T47D (cell line): ENCODE data around the gene VIPR2.

Source experiments
- DNase-seq, 2 experiments: peaks; one replicate each; pipeline versions ENCODE4 v3.0.0 to v3.0.0-alpha.2; 2011 to 2012; ENCODE audit warnings: low read depth in 1 of 2, low spot score in 1 of 2
- JUND ChIP-seq: IDR thresholded peaks from 2 replicates; pipeline ENCODE4 v1.6.1; 2012; ENCODE audit warnings: low read depth
- in situ Hi-C: cut with HindIII; loops from 2 replicates; pipeline ENCODE4 v1.10.0; 2016; ENCODE audit warnings: low sequenced_read_pairs, low pct_unique_long_range_greater_than_20kb

VIPR2 gene

DNA sequence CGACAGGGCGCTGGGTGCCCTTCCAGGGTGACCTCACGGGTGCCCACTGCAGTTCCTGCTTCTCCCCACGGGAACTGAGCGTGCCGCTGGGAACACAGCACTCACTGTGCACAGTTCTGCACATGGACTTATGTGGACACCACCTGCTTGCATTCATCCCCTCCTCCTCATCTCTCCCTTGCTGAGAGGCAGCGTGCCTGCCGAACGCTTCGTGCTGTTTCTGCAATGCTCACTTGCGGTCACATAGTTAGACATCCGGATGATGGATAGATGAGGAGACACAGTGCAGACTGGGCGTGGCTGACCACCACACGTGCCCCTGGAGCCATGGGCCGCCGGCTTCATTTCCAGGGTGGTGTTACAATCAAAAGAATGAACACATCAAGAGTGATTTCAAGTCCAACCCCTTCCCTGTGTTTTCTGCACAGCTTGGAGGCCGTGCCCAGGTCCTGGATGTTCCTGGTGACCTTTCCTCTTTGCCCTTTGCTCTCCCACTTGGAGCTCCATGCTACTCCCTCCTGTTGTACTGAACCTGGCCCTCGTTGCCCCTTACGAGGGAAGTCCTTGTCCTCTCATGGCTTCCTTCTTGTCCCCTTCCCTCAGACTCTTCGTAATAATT, 119.4 kb downstream of the VIPR2 start:
- in situ Hi-C loops = no loop called here
- TF ChIP-seq JUND = no peak
- DNase-seq = no peak

GRCh38 chr7:159024280-159024951, 120.3 kb downstream of the VIPR2 start:
- DNase-seq = no peak
- TF ChIP-seq JUND = no peak
- in situ Hi-C loops = no loop called here

GRCh38 chr7:159023746-159024145, 120.9 kb downstream of the VIPR2 start:
- in situ Hi-C loops = no loop called here
- DNase-seq = no peak
- no peak for TF ChIP-seq JUND

DNA sequence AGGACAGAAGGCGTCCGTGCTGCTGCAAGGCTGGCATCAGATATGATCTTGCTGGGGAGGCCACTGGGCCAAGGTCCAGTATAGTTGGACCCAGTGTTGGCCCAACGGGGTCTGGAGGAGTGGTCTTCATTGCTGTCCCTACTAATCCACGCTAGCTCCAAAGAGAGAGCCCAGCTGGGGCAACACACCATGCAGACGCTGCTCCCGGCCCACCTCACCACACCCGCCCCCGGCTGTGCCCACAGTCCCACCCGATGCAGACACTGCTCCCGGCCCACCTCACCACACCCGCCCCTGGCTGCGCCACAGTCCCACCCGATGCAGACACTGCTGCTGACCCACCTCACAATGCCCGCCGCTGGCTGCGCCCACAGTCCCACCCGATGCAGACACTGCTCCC, 121.5 kb downstream of the VIPR2 start:
- TF ChIP-seq JUND = no peak
- DNase-seq = no peak
- in situ Hi-C loops = no loop called here

DNA sequence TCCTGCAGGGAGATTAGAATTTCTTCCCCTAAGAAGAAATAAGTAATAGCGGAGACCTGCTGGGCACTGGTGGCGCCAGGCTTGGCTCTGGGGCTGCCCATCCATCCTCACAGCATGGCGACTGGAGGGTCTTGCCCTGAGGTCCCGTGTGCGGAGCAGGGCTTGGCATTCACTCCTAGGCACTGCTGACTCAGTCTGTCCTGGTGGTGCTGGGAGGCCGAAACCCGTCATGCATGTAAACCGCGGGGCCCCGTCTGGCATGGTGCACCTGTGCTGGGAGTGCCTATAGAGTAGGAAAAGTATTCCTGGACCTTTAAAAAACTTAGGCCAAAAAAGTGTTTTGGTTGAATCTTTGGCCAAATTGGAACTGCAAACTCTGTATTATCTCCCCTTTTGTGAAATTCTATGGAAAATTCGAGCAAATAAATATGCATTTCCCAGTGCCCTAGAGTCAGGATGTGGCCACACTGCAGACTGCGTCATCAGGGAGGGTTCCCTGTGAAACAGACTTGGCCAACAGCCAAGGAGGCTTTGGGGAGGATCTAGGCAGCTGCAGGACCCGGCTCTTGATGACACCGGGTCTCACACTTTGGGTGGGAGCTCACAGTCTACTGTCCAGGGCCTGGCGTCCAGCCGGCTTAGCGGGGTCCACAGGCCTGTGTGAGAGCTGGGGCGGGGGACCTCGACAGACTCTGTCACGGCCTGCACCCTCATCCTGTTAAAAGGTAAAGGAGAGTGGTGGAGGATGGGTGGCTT, 122.3 kb downstream of the VIPR2 start:
- no peak for TF ChIP-seq JUND
- DNase-seq = no peak

DNA sequence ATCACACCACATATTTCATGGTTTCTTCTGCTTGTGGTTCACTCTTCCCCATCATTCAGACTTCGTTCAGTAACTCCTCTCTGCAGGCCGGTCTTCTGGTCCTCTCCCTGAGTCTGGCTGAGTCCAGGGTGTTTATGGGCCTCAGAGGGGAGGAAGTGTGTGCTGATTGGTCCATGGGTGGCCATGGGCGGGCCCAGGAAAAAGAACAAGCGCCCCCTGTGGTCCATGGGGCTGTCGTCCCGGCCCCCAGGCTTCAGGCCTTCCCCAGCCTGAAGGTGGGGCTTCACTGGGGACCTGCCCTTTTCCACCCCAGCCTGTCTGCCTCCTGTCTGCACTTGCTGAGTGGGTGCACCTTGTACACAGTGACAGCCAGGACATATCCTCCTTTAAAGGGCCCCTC, 123.7 kb downstream of the VIPR2 start:
- no peak for TF ChIP-seq JUND
- no peak for DNase-seq
- in situ Hi-C loops = no loop called here

More for the DNA sequence above, 122.3 kb downstream of the VIPR2 start:
- in situ Hi-C loops = no loop called here

DNA sequence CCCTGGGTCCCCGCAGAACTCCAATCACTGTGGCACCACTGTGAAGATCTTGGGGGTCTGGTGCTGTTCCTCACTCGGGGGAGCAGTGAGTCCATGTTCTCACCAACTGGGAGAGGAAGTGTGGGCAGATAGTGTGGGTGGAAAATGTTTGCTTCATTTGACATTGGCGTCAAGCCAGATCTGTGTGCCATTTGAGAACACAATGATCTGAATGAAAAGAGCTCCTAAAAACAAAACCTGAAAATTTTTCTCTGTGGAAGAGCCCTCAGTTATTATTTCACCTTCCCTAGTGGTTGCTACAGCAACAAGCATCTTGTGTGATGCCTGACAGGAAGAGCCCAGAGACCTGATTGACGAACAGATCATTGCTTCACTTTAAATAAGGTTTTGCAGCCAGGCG, 125.6 kb downstream of the VIPR2 start:
- in situ Hi-C loops = no loop called here

GRCh38 chr7:159017741-159018140, 126.9 kb downstream of the VIPR2 start:
- in situ Hi-C loops = no loop called here
- no peak for TF ChIP-seq JUND
- DNase-seq = no peak

More for the DNA sequence above, 125.6 kb downstream of the VIPR2 start:
- TF ChIP-seq JUND = no peak
- no peak for DNase-seq

DNA sequence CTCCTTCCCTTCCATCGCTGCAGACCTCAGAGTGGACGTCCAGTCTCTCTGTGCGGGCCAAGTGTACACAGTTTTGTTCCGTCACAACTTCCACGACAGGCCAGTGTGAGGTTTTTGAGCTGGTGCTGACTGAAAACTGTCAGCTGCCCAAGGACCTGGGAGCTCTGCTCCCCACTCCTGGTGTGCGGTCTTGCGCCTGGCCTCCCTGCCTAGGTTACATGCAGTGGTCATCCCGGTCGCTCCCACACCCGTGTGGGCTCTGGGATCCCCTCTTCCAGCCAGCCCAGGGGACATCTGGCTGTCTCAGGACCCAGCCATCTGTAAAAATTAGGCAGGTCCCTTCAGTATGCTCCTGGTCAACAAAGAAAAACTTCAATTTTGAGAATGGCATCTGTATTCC, 127.5 kb downstream of the VIPR2 start:
- in situ Hi-C loops = no loop called here
- no peak for TF ChIP-seq JUND
- no peak for DNase-seq

DNA sequence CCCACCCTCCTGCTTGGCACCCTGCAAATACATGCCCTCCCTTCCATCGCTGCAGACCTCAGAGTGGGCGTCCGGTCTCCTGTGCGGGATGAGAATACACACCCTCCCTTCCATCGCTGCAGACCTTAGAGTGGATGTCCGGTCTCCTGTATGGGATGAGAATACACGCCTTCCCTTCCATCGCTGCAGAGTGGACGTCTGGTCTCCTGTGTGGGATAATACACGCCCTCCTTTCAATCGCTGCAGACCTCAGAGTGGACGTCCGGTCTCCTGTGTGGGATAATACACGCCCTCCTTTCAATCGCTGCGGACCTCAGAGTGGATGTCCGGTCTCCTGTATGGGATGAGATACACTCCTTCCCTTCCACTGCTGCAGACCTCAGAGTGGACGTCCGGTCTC, 128.1 kb downstream of the VIPR2 start:
- in situ Hi-C loops = no loop called here
- no peak for DNase-seq
- TF ChIP-seq JUND = no peak

DNA sequence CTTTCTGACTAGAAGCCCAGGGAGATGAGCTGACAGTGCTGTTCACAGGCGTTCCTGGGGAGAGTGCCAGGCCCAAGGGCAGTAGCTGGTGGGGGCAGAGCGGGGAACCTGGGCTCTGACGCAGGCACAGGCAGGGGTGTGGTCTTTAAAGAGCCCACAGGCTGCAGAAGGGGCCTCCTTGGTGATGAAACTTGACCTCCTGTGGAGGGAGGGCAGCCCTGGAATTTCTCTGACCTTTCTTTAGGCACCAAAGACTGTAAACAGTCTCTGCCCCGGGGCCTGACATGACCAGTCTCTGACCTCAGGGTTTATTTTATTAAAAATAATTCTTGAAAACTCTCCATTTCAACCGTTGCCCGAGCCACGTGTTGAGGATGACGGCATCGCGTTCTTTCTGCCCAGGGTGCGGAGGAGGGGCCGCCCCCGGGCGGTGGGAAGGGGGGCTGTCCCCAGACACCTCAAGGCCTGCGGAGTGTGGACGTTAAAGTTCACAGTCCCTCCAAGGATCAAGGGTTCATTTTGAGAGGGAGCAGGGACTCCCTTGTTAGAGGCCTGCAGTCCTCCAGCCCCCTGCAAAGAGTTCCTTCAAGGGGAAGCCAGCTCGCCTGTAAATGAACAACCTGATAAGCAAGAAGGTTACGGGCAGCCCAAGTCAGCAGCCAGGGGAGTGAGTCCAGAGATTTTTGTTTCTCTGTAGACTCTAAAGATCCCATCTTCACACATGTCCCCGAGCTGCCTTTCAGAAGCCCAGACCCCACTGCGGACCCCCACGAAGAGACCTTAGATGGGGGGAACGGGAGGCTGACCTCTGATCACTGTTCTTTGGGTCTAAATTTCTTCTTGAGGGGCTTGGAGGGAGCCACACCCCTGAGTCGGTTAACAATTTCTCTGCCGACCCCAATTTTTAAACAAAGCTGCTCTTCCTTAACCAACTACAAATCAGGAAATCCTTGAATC, 128.9 kb downstream of the VIPR2 start:
- no peak for TF ChIP-seq JUND
- DNase-seq = peak in 1 of 2 experiments; percentile 29
- in situ Hi-C loops = no loop called here

- no peak for DNase-seq
- in situ Hi-C loops = no loop called here
- no peak for TF ChIP-seq JUND
Observed at GRCh38 chr7:159015081-159015453, 129.6 kb downstream of the VIPR2 start.
